ENCODE results near the gene TET3. TPM values are rescaled to one million over a fixed set of nuclear protein-coding genes. Genes with fewer than 3 reads are reported as not detected.

Gene TET3
- polyA plus RNA-seq, 2 of the 4 experiments (the other 2 are of a cell fraction): 4.6 to 6.1 TPM

GRCh38 chr2:74007121-74007520 lies 22.4 kb downstream of the TET3 start:
- H3K4me2 ChIP-seq: no peak overlapping the region
- no peak for ATAC-seq
- H3K27ac ChIP-seq: no peak overlapping the region
- DNase-seq (ENCODE audit: low read depth in 1 of 2, low spot score in 1 of 2): no peak
- H3K9me3 ChIP-seq: no peaks in the 10 kb centered on the region
- no peak for FAIRE-seq
- no peak for TF ChIP-seq SREBF2 (IDR thresholded peaks at IDR 0.05)
- TF ChIP-seq RCOR1 (IDR thresholded peaks at IDR 0.05; ENCODE audit: low read depth, low read length): no peak
- TF ChIP-seq ZSCAN20 (CRISPR knock-in tag; IDR thresholded peaks at IDR 0.05): no peak
- H3K4me1 ChIP-seq: peaks cover 12% of the 10 kb centered on the region; the same call in 1 of the 3 replicates
- ChIA-PET CTCF (interaction anchor here (1.5 kb wide), 1 partner anchor 13 kb away, joined by 6 read pairs; no protein-coding TSS in a partner anchor), POLR2A (no interaction called here)
- WGBS (ENCODE audit: missing lambda C conversion rate): 70% methylated on average over 4 of the region's 4 CpGs
- no peak overlapping the region for H3K4me3 ChIP-seq

GRCh38 chr2:74007711-74008110 lies 23.0 kb downstream of the TET3 start:
- no peak for FAIRE-seq
- DNase-seq (ENCODE audit: low read depth in 1 of 2, low spot score in 1 of 2): no peak
- no peak for ATAC-seq
- no peak overlapping the region for H3K27ac ChIP-seq
- no peak for TF ChIP-seq JUN (IDR thresholded peaks at IDR 0.05)
- TF ChIP-seq NPAS2 (CRISPR knock-in tag; IDR thresholded peaks at IDR 0.05; ENCODE audit: borderline replicate concordance): no peak
- no peak for TF ChIP-seq MYC (IDR thresholded peaks at IDR 0.05; ENCODE audit: borderline replicate concordance, low read length)
- no peak for TF ChIP-seq BHLHE40 (IDR thresholded peaks at IDR 0.05; ENCODE audit: low read depth, low read length)
- TF ChIP-seq EHF (CRISPR knock-in tag; IDR thresholded peaks at IDR 0.05): no peak
- no peak for TF ChIP-seq CTCF (IDR thresholded peaks at IDR 0.05)
- TF ChIP-seq SMC3 (IDR thresholded peaks at IDR 0.05): no peak
- TF ChIP-seq RFX5 (IDR thresholded peaks at IDR 0.05): no peak
- TF ChIP-seq HOXB13 (CRISPR knock-in tag; IDR thresholded peaks at IDR 0.05; ENCODE audit: low read depth): no peak
- no peak for TF ChIP-seq POLR2AphosphoS2 (conservative IDR thresholded peaks at IDR 0.05; ENCODE audit: low read length)
- TF ChIP-seq CHD2 (IDR thresholded peaks at IDR 0.05; ENCODE audit: low read length, partially characterized antibody): no peak
- TF ChIP-seq RAD21 (conservative IDR thresholded peaks at IDR 0.05 in 1 of 2, IDR thresholded peaks at IDR 0.05 in 1 of 2): no peak
- H3K4me3 ChIP-seq: no peak overlapping the region
- ChIA-PET CTCF (interaction anchor here (0.8 kb wide), 2 partner anchors 21 kb away, joined by 3 read pairs; no protein-coding TSS in a partner anchor), POLR2A (no interaction called here)
- peaks cover 12% of the 10 kb centered on the region; the same call in 1 of the 3 replicates for H3K4me1 ChIP-seq
- H3K9me3 ChIP-seq: no peaks in the 10 kb centered on the region
- no peak overlapping the region for H3K4me2 ChIP-seq
- WGBS (ENCODE audit: missing lambda C conversion rate): 92% methylated on average over 5 of the region's 5 CpGs

- no peak for TF ChIP-seq RARB (CRISPR knock-in tag; IDR thresholded peaks at IDR 0.05)
- TF ChIP-seq HOXA7 (CRISPR knock-in tag; IDR thresholded peaks at IDR 0.05): no peak
- no peak for TF ChIP-seq TP53 (CRISPR knock-in tag; IDR thresholded peaks at IDR 0.05)
- TF ChIP-seq HDAC2 (IDR thresholded peaks at IDR 0.05): no peak
- TF ChIP-seq EHMT2 (IDR thresholded peaks at IDR 0.05; ENCODE audit: low read depth): no peak
- TF ChIP-seq CBX2 (IDR thresholded peaks at IDR 0.05; ENCODE audit: borderline replicate concordance, low read depth): no peak
- TF ChIP-seq ZSCAN20 (CRISPR knock-in tag; IDR thresholded peaks at IDR 0.05): no peak
- Histone ChIP-seq H3K4me2 (no peak overlapping the region), H3K9me3 (no peaks in the 10 kb centered on the region), H3K27ac (no peak overlapping the region), H3K4me1 (peaks cover 1% of the 10 kb centered on the region; the same call in 1 of the 3 replicates), H3K4me3 (no peak overlapping the region)
- ChIA-PET POLR2A (no interaction called here), CTCF (interaction anchor here (1.3 to 2.3 kb wide), 2 partner anchors 12 to 21 kb away, joined by 3 to 10 read pairs; no protein-coding TSS in a partner anchor)
- FAIRE-seq (no peak), DNase-seq (ENCODE audit: low read depth in 1 of 2, low spot score in 1 of 2) (no peak), ATAC-seq (no peak)
- 82% methylated on average over 8 of the region's 8 CpGs for WGBS (ENCODE audit: missing lambda C conversion rate)
Observed at GRCh38 chr2:74008761-74009395, 24.2 kb downstream of the TET3 start.
